Gastroesophageal sphincter (tissue), 3 donors: ENCODE data around the gene HS6ST2.

Source experiments
- CTCF ChIP-seq, 4 experiments: fragments of 200-600 bp in 2 of 4; fragments of 450-650 bp in 2 of 4; sonication (generic) in 1 of 4; IDR thresholded peaks; one replicate each; pipeline ENCODE4 v1.5.1; 2017 to 2019; ENCODE audit warnings: antibody characterized with exemption in 4 of 4, mild to moderate bottlenecking in 2 of 4, moderate library complexity in 2 of 4
- EP300 ChIP-seq: sonication (generic); formaldehyde crosslinking; IDR thresholded peaks from one replicate; pipeline ENCODE4 v1.6.1; 2017; ENCODE audit warnings: antibody characterized with exemption, mild to moderate bottlenecking
- POLR2A ChIP-seq, 2 donors: fragments of 450-650 bp; IDR thresholded peaks; one replicate each; pipeline ENCODE4 v1.6.1; 2017; ENCODE audit warnings: antibody characterized with exemption in 2 of 2, mild to moderate bottlenecking in 2 of 2, moderate library complexity in 1 of 2
- POLR2AphosphoS5 ChIP-seq: sonication (generic); formaldehyde crosslinking; IDR thresholded peaks from one replicate; pipeline ENCODE4 v1.6.1; 2017; ENCODE audit warnings: antibody characterized with exemption

DNA sequence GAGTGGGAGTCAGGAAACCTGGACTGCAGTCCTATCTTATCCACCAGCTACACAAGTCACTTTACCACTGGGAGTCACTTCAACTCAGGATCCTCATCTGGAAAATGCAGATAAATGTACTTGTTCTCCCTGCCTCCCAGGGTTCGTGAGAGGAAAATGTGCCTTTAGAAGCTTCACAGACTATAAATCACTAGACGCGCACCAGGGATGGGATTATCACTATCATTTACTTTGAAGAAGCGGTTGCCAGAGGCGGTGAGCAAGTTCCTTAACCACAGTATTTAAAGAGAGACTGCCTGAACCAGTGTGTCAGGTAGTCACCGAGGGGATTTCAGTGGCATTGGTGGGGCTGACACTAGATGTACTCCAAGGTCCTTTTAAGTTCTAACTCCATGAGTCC, 219.5 kb downstream of the HS6ST2 start:
- TF ChIP-seq CTCF (IDR thresholded peaks at IDR 0.05) (no peak), POLR2A (IDR thresholded peaks at IDR 0.05) (no peak), EP300 (no peak), POLR2AphosphoS5 (no peak)
